K562 (cell line): ENCODE measurements around the gene ST8SIA4. TPM values are rescaled to one million over a fixed set of nuclear protein-coding genes. Genes with fewer than 3 reads are reported as not detected.

Experiments used
- ATAC-seq: fragments of 200-7000 bp; cut with Tn5 transposase; 3 replicates; pipeline ENCODE4 v1.9.1; 2020; ENCODE audit warnings: moderate library complexity
- BruUV-seq: library from RNA; stranded (reverse); fragments of 400-500 nt; replicated peaks from 2 replicates; lab custom pipeline; 2021; lab: Mats Ljungman, UMichigan
- CTCF ChIA-PET: fragments of 300-600 bp; formaldehyde crosslinking; extraction: SDS; loops from one replicate; lab custom pipeline; 2021; ENCODE audit warnings: low intra/inter-chr PET ratio; lab: Yijun Ruan, JAX
- POLR2A ChIA-PET: fragments of 300-600, 350-650 bp; sonication (Branson Sonifier 250); formaldehyde crosslinking; extraction: SDS; loops from one replicate; lab custom pipeline; 2021; ENCODE audit warnings: antibody characterized with exemption, inconsistent platforms; lab: Yijun Ruan, JAX
- DNase-seq, 4 experiments: peaks; one replicate each; pipeline versions ENCODE4 v3.0.0 to v3.0.0-alpha.2; 2011 to 2018; ENCODE audit warnings: low spot score in 3 of 4, mixed read lengths in 3 of 4; ENCODE audit errors: extremely low read depth in 1 of 4
- FAIRE-seq: peaks from 2 replicates; lab custom pipeline; 2011; peaks lifted over from hg19 to GRCh38; lab: Jason Lieb, UNC
- H2AFZ ChIP-seq: 2 replicates; pipeline ENCODE4 v1.6.0; 2011; ENCODE audit warnings: low read depth, low read length, control low read depth, inconsistent platforms
- H3K27ac ChIP-seq: fragments of 200-600 bp; 3 replicates; pipeline ENCODE4 v1.8.0; 2011; ENCODE audit warnings: low read depth, mild to moderate bottlenecking, control low read depth, inconsistent platforms, low read length, moderate library complexity, mixed read lengths; ENCODE audit errors: extremely low read depth
- H3K27me3 ChIP-seq, 2 experiments: fragments of 300-600 bp in 1 of 2; 2 replicates in 1 of 2; 3 replicates in 1 of 2; pipeline versions ENCODE4 v1.6.0 to v1.8.0; 2011; ENCODE audit warnings: inconsistent platforms in 2 of 2, low read length in 2 of 2, mild to moderate bottlenecking in 1 of 2, mixed read lengths in 1 of 2, moderate library complexity in 1 of 2; ENCODE audit not compliant: control insufficient read depth in 2 of 2, insufficient read depth in 2 of 2
- H3K36me3 ChIP-seq: fragments of 300-600 bp; 3 replicates; pipeline ENCODE4 v1.8.0; 2011; ENCODE audit warnings: mild to moderate bottlenecking, low read length, inconsistent platforms; ENCODE audit not compliant: control insufficient read depth, insufficient read depth
- H3K4me1 ChIP-seq, 2 experiments: fragments of 200-600 bp in 1 of 2; replicated peaks in 1 of 2; 2 replicates in 1 of 2; 3 replicates in 1 of 2; pipeline versions ENCODE4 v1.5.1 to v1.8.0; 2011; ENCODE audit warnings: inconsistent platforms in 2 of 2, low read length in 2 of 2, mild to moderate bottlenecking in 1 of 2, mixed read lengths in 1 of 2, moderate library complexity in 1 of 2; ENCODE audit not compliant: control insufficient read depth in 2 of 2, insufficient read depth in 2 of 2
- H3K4me2 ChIP-seq: 2 replicates; pipeline ENCODE4 v1.6.1; 2011; ENCODE audit warnings: low read length, control low read depth, inconsistent platforms, mixed read lengths; ENCODE audit not compliant: insufficient read depth
- H3K4me3 ChIP-seq: fragments of 200-600 bp; sonication (generic), shearing (Covaris generic); 2 replicates; pipeline ENCODE4 v1.5.1; 2016; ENCODE audit warnings: control low read depth, inconsistent platforms
- H3K79me2 ChIP-seq: fragments of 200-600 bp; 3 replicates; pipeline ENCODE4 v1.8.0; 2011; ENCODE audit warnings: low read length, inconsistent platforms; ENCODE audit not compliant: control insufficient read depth, insufficient read depth
- H3K9ac ChIP-seq, 2 experiments: 2 replicates each; pipeline versions ENCODE4 v1.6.0 to v1.6.1; 2011; ENCODE audit warnings: low read depth in 2 of 2, low read length in 2 of 2, control low read depth in 1 of 2, inconsistent platforms in 1 of 2, mild to moderate bottlenecking in 1 of 2, mixed read lengths in 1 of 2; ENCODE audit not compliant: insufficient read depth in 1 of 2
- H3K9me1 ChIP-seq: one replicate; pipeline ENCODE4 v1.6.0; 2011; ENCODE audit warnings: inconsistent platforms, mild to moderate bottlenecking, low read length, moderate library complexity; ENCODE audit not compliant: control insufficient read depth, insufficient read depth
- H3K9me3 ChIP-seq: replicated peaks from 2 replicates; pipeline ENCODE4 v1.5.1; 2011; ENCODE audit warnings: low read depth, low read length, inconsistent platforms; ENCODE audit not compliant: control insufficient read depth, insufficient read depth
- H4K20me1 ChIP-seq: replicated peaks from 2 replicates; pipeline ENCODE4 v1.6.1; 2011; ENCODE audit warnings: low read length, inconsistent platforms, mixed read lengths; ENCODE audit not compliant: control insufficient read depth, insufficient read depth
- CEBPB ChIP-seq: fragments of 450-650 bp; IDR thresholded peaks from 2 replicates; pipeline ENCODE4 v1.6.1; 2016; ENCODE audit warnings: missing genetic modification characterization, missing compliant biosample characterization
- MCM2 ChIP-seq: fragments of 450-650 bp; IDR thresholded peaks from 2 replicates; pipeline ENCODE4 v1.6.1; 2017; ENCODE audit warnings: low read depth, mild to moderate bottlenecking
- XRCC5 ChIP-seq: fragments of 200-400 bp; formaldehyde crosslinking; IDR thresholded peaks from 2 replicates; pipeline ENCODE4 v1.6.1; 2017; ENCODE audit warnings: low read depth, mild to moderate bottlenecking, low read length
- ZNF232 ChIP-seq: sonication (generic); formaldehyde crosslinking; IDR thresholded peaks from 2 replicates; pipeline ENCODE4 v1.8.0; 2022; ENCODE audit warnings: mild to moderate bottlenecking, missing genetic modification reagents
- ZNF274 ChIP-seq: IDR thresholded peaks from 2 replicates; pipeline ENCODE4 v1.6.1; 2011; ENCODE audit warnings: low read depth, mild to moderate bottlenecking, low read length, moderate library complexity, borderline replicate concordance
- ZNF583 ChIP-seq: fragments of 250-450 bp; sonication (Bioruptor Pico); IDR thresholded peaks from 2 replicates; pipeline ENCODE4 v1.4.0; 2020
- ZNF696 ChIP-seq: fragments of 250-450 bp; sonication (Bioruptor Pico); conservative IDR thresholded peaks from 2 replicates; pipeline ENCODE4 v1.4.0; 2020; ENCODE audit warnings: mild to moderate bottlenecking, moderate library complexity
- ZSCAN32 ChIP-seq: fragments of 450-650 bp; formaldehyde crosslinking; IDR thresholded peaks from 2 replicates; pipeline ENCODE4 v1.4.0; 2020; ENCODE audit warnings: mild to moderate bottlenecking, moderate library complexity
- WGBS: fragments of 100-300 bp; shearing (Covaris generic); methylation state at CpG from one replicate; pipeline ENCODE4 v1.1.6; 2016; ENCODE audit warnings: low coverage, mixed read lengths; ENCODE audit not compliant: insufficient coverage; ENCODE audit errors: missing lambda C conversion rate; 5-methylcytosine and 5-hydroxymethylcytosine counted together
- in situ Hi-C: fragments of 300-500 bp; cut with MboI; formaldehyde crosslinking; loops from 4 replicates; pipeline ENCODE4 v1.15.0; 2018; ENCODE audit warnings: inconsistent platforms, mixed read lengths
- intact Hi-C: fragments of 100-400 bp; cut with micrococcal nuclease; formaldehyde crosslinking; loops from 2 replicates; pipeline ENCODE4 v1.14.2; 2022
- polyA plus RNA-seq, 8 experiments: library from polyadenylated mRNA; depleted of rRNA in 4 of 8; stranded (reverse) in 5 of 8; unstranded in 3 of 8; fragments of >200 nt; fragmentation: Nextera tagmentation in 2 of 8; fragmentation: Illumina TruSeq in 1 of 8; extraction: Ambion mirVana in 2 of 8; extraction: Trizol in 1 of 8; gene quantifications; 2 replicates each; pipeline versions ENCODE4 v1.2.1 to v1.2.3, GENCODE V29; 2011 to 2014; ENCODE audit warnings: inconsistent platforms in 1 of 8, missing spikeins in 1 of 8
- total RNA-seq, 7 experiments: library from RNA; depleted of rRNA in 6 of 7; stranded (reverse); fragments of >200 nt in 6 of 7; fragmentation: Illumina TruSeq in 2 of 7; extraction: Trizol in 2 of 7; gene quantifications; 2 replicates each; pipeline versions ENCODE4 v1.2.1 to v1.2.3, GENCODE V29; 2011 to 2021; ENCODE audit warnings: low replicate concordance in 1 of 7
- TF ChIP-seq, protein P1 (sequence below): fragments of 250-450 bp; sonication (Bioruptor Pico); IDR thresholded peaks from 2 replicates; pipeline ENCODE4 v1.8.0; 2021; ENCODE audit warnings: borderline replicate concordance, mild to moderate bottlenecking, moderate library complexity; ENCODE audit not compliant: poor library complexity, severe bottlenecking

Gene ST8SIA4
- total and polyA plus RNA-seq, 9 of the 15 experiments (the other 6 are each of a cell fraction or from before 2014, with no cell fraction given): 0.22 to 2.0 (median 0.54) TPM

- Histone ChIP-seq H3K27ac (no peak overlapping the region), H3K4me1 (no peaks in the 10 kb centered on the region), H3K9ac (no peak overlapping the region), H2AFZ (no peak overlapping the region), H3K36me3 (no peaks in the 10 kb centered on the region), H3K4me3 (no peak overlapping the region), H4K20me1 (no peaks in the 10 kb centered on the region)
- 6% methylated on average over 2 of the region's 2 CpGs for WGBS
- no peak for DNase-seq
- BruUV-seq: no TSS peak
- POLR2A ChIA-PET: interaction anchor here (0.9 kb wide), 1 partner anchor 294 kb away, joined by 3 read pairs; no protein-coding TSS in a partner anchor
- TF ChIP-seq ZNF583 (CRISPR knock-in tag): no peak
- no peak for TF ChIP-seq CEBPB (tag)
- TF ChIP-seq MCM2: no peak
- TF ChIP-seq, protein P1, sequence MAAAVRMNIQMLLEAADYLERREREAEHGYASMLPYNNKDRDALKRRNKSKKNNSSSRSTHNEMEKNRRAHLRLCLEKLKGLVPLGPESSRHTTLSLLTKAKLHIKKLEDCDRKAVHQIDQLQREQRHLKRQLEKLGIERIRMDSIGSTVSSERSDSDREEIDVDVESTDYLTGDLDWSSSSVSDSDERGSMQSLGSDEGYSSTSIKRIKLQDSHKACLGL (CRISPR knock-in tag): no peak
- no peak for TF ChIP-seq XRCC5
- no peak for TF ChIP-seq ZNF696
- TF ChIP-seq ZNF274: no peak
- TF ChIP-seq ZSCAN32: no peak
- TF ChIP-seq ZNF232 (CRISPR knock-in tag): no peak
- TF ChIP-seq, all 486 proteins: peak for 0
- Histone ChIP-seq H3K4me2 (no peak overlapping the region), H3K9me1 (no peaks in the 10 kb centered on the region), H3K27me3 (no peaks in the 10 kb centered on the region), H3K79me2 (no peaks in the 10 kb centered on the region), H3K9me3 (no peaks in the 10 kb centered on the region)
- ATAC-seq (no peak), FAIRE-seq (no peak)
- in situ Hi-C loops: no loop called here
- intact Hi-C loops: no loop called here
- CTCF ChIA-PET: no interaction called here
Measured at GRCh38 chr5:100790951-100791350, 112.1 kb downstream of the ST8SIA4 start.
